GM12878 (cell line): ENCODE results near the gene CDH4. TPM values are rescaled to one million over a fixed set of nuclear protein-coding genes. Genes with fewer than 3 reads are reported as not detected.

Source experiments
- ATAC-seq: fragments of 200-7000 bp; cut with Tn5 transposase; 3 replicates; pipeline ENCODE4 v1.9.1; 2020; ENCODE audit warnings: mild to moderate bottlenecking, moderate library complexity
- BruUV-seq: library from RNA; stranded (reverse); fragments of 400-500 nt; replicated peaks from 2 replicates; lab custom pipeline; 2021; lab: Mats Ljungman, UMichigan
- CTCF ChIA-PET: fragments of 300-600 bp; sonication (Branson Sonifier 250); formaldehyde crosslinking; extraction: SDS; loops from one replicate; lab custom pipeline; 2021; ENCODE audit warnings: inconsistent platforms; lab: Yijun Ruan, JAX
- POLR2A ChIA-PET: fragments of 350-600 bp; formaldehyde crosslinking; extraction: SDS; loops from one replicate; lab custom pipeline; 2021; ENCODE audit warnings: inconsistent platforms; lab: Charles Lee
- RAD21 ChIA-PET: fragments of 300-600 bp; sonication (Branson Sonifier 250); formaldehyde crosslinking; loops from one replicate; lab custom pipeline; 2023; ENCODE audit warnings: antibody characterized with exemption; ENCODE audit not compliant: unreplicated experiment; lab: Charles Lee
- SMC1A ChIA-PET: fragments of 300-600 bp; sonication (Branson Sonifier 250); formaldehyde crosslinking; loops from one replicate; lab custom pipeline; 2023; ENCODE audit not compliant: unreplicated experiment, uncharacterized antibody; lab: Charles Lee
- DNase-seq: peaks from one replicate; pipeline ENCODE4 v3.0.0-alpha.2; 2011; ENCODE audit warnings: low read depth, low spot score
- FAIRE-seq: peaks from 3 replicates; lab custom pipeline; 2011; peaks lifted over from hg19 to GRCh38; lab: Jason Lieb, UNC
- H2AFZ ChIP-seq: 2 replicates; pipeline ENCODE4 v1.6.0; 2011; ENCODE audit warnings: low read depth, low read length, control low read depth; ENCODE audit not compliant: control insufficient read depth
- H3K27ac ChIP-seq: 2 replicates; pipeline ENCODE4 v1.5.1; 2011; ENCODE audit warnings: control low read depth; ENCODE audit not compliant: control insufficient read depth, insufficient read depth
- H3K27me3 ChIP-seq, 2 experiments: replicated peaks in 1 of 2; 2 replicates each; pipeline versions ENCODE4 v1.6.0 to v1.6.1; 2011; ENCODE audit warnings: low read length in 1 of 2; ENCODE audit not compliant: control insufficient read depth in 2 of 2, insufficient read depth in 2 of 2
- H3K36me3 ChIP-seq, 2 experiments: 2 replicates each; pipeline ENCODE4 v1.5.1; 2011; ENCODE audit warnings: low read length in 1 of 2; ENCODE audit not compliant: control insufficient read depth in 2 of 2, insufficient read depth in 2 of 2
- H3K4me1 ChIP-seq: 2 replicates; pipeline ENCODE4 v1.6.1; 2011; ENCODE audit warnings: mild to moderate bottlenecking, low read length, moderate library complexity, mixed read lengths; ENCODE audit not compliant: control insufficient read depth, insufficient read depth
- H3K4me2 ChIP-seq: 2 replicates; pipeline ENCODE4 v1.6.0; 2011; ENCODE audit warnings: control low read depth; ENCODE audit not compliant: control insufficient read depth, insufficient read depth
- H3K4me3 ChIP-seq: fragments of 200-600 bp; sonication (generic); 2 replicates; pipeline ENCODE4 v1.5.1; 2016
- H3K79me2 ChIP-seq: 2 replicates; pipeline ENCODE4 v1.6.0; 2011; ENCODE audit warnings: low read length; ENCODE audit not compliant: control insufficient read depth, insufficient read depth
- H3K9ac ChIP-seq: 2 replicates; pipeline ENCODE4 v1.8.0; 2011; ENCODE audit warnings: low read length, control low read depth, mixed read lengths; ENCODE audit not compliant: control insufficient read depth, insufficient read depth
- H3K9me3 ChIP-seq: replicated peaks from 3 replicates; pipeline ENCODE4 v1.5.1; 2011; ENCODE audit warnings: mild to moderate bottlenecking, low read length; ENCODE audit not compliant: control insufficient read depth, insufficient read depth
- H4K20me1 ChIP-seq: 2 replicates; pipeline ENCODE4 v1.6.0; 2011; ENCODE audit not compliant: control insufficient read depth, insufficient read depth
- FOXM1 ChIP-seq: IDR thresholded peaks from 2 replicates; pipeline ENCODE4 v1.6.1; 2012; ENCODE audit warnings: low read depth, mild to moderate bottlenecking, inconsistent platforms, low read length, moderate library complexity
- POLR2AphosphoS5 ChIP-seq: IDR thresholded peaks from 2 replicates; pipeline ENCODE4 v1.6.1; 2011; ENCODE audit warnings: mild to moderate bottlenecking, low read length, inconsistent platforms
- RB1 ChIP-seq: fragments of 450-650 bp; formaldehyde crosslinking; IDR thresholded peaks from 2 replicates; pipeline ENCODE4 v1.6.1; 2017; ENCODE audit warnings: mild to moderate bottlenecking, borderline replicate concordance
- WGBS: methylation state at CpG from one replicate; pipeline ENCODE4 v1.1.6; 2016; ENCODE audit warnings: low lambda C conversion rate; ENCODE audit not compliant: insufficient replicate concordance, insufficient coverage; ENCODE audit errors: missing lambda C conversion rate; 5-methylcytosine and 5-hydroxymethylcytosine counted together
- in situ Hi-C: fragments of 300-500 bp; cut with MboI; formaldehyde crosslinking; loops from 9 replicates; pipeline ENCODE4 v1.14.3; 2018; ENCODE audit warnings: mixed read lengths
- intact Hi-C: fragments of 100-400 bp; cut with micrococcal nuclease; formaldehyde crosslinking; loops from one replicate; pipeline ENCODE4 v1.14.2; 2022; ENCODE audit not compliant: unreplicated experiment
- polyA plus RNA-seq, 11 experiments: library from polyadenylated mRNA; depleted of rRNA in 4 of 11; unstranded in 6 of 11; stranded (reverse) in 5 of 11; fragments of >200 nt; fragmentation: Nextera tagmentation in 4 of 11; fragmentation: Illumina TruSeq in 1 of 11; extraction: Ambion mirVana in 4 of 11; extraction: Trizol in 1 of 11; gene quantifications; 1 replicate in 1 of 11; 2 replicates in 10 of 11; pipeline versions ENCODE4 v1.2.1 to v1.2.3, GENCODE V29; 2011 to 2016; ENCODE audit warnings: inconsistent platforms in 2 of 11, missing spikeins in 2 of 11, low read depth in 1 of 11
- total RNA-seq, 4 experiments: library from RNA; depleted of rRNA in 3 of 4; stranded (reverse); fragments of >200 nt in 3 of 4; fragmentation: Illumina TruSeq in 1 of 4; extraction: Trizol in 1 of 4; gene quantifications; 2 replicates each; pipeline versions ENCODE4 v1.2.1 to v1.2.3, GENCODE V29; 2013 to 2021
- TF ChIP-seq, protein P1 (sequence below): IDR thresholded peaks from 2 replicates; pipeline ENCODE4 v1.6.1; 2011; ENCODE audit warnings: borderline replicate concordance, low read depth, mild to moderate bottlenecking, moderate library complexity, mixed read lengths, low read length; ENCODE audit not compliant: insufficient read depth; ENCODE audit errors: extremely low read length
- TF ChIP-seq, protein P2 (sequence below): fragments of 450-650 bp; formaldehyde crosslinking; IDR thresholded peaks from 2 replicates; pipeline ENCODE4 v1.4.0; 2020; ENCODE audit warnings: mild to moderate bottlenecking, moderate library complexity
- TF ChIP-seq, protein P3 (sequence below): IDR thresholded peaks from 2 replicates; pipeline ENCODE4 v1.6.1; 2012; ENCODE audit warnings: low read length, inconsistent platforms
- TF ChIP-seq, protein P4 (sequence below): fragments of 450-650 bp; IDR thresholded peaks from 2 replicates; pipeline ENCODE4 v1.6.1; 2016; ENCODE audit warnings: mild to moderate bottlenecking
- TF ChIP-seq, protein P5 (sequence below): fragments of 450-650 bp; IDR thresholded peaks from 2 replicates; pipeline ENCODE4 v1.6.1; 2017; ENCODE audit warnings: low read depth, mild to moderate bottlenecking, moderate library complexity

The CDH4 gene
- total and polyA plus RNA-seq, 10 of the 15 experiments (the other 5 are each of a cell fraction or from before 2014, with no cell fraction given) = not detected

DNA sequence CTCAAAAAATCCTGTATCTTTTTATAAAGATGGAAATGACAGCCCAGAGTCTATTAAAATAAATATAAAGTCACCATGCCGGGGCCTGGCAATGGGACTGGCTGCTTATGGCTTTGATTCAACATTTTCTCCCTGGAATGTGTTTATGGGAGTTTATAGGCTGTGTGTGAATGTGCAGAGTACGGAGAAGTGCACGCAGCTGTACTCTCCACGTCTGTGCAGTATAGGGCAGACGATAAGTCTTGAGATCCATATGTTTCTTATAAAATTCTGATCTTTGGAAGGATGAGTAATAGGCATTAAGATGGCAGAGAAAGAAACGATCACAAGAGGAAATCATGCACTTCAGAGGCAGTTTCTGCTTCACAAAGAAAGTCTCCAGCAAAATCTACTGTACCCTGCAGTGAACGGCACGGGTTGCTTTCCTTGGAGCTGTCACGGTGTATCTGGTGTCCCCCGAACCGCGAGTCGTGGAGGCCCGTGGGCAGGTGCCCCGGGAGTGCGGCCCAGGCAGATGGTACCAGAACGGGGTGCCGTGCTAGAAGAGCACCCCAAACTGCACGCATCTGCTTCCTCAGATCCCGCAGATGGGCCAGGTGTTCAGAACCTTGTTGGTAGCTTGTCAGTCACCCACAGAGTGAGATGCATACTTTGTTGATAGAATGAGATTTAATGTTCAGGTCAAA is 431.1 kb downstream of the CDH4 start:
- no peaks in the 10 kb centered on the region for H4K20me1 ChIP-seq
- H3K4me2 ChIP-seq = no peak overlapping the region
- 34% methylated on average over 20 of the region's 20 CpGs for whole genome bisulfite sequencing
- SMC1A ChIA-PET = no interaction called here
- H3K79me2 ChIP-seq = no peaks in the 10 kb centered on the region
- no peak overlapping the region for H3K4me3 ChIP-seq
- H3K36me3 ChIP-seq = no peaks in the 10 kb centered on the region
- no TSS peak for BruUV-seq
- intact Hi-C loops (no loop called here), in situ Hi-C loops (no loop called here)
- H3K27ac ChIP-seq = no peak overlapping the region
- DNase-seq (no peak), FAIRE-seq (no peak), ATAC-seq (no peak)
- H2AFZ ChIP-seq = no peak overlapping the region
- RAD21 ChIA-PET = no interaction called here
- H3K9ac ChIP-seq = no peak overlapping the region
- POLR2A ChIA-PET = no interaction called here
- no peaks in the 10 kb centered on the region; a peak in 1 of 4 replicates for H3K27me3 ChIP-seq
- CTCF ChIA-PET = no interaction called here
- H3K4me1 ChIP-seq = no peaks in the 10 kb centered on the region
- H3K9me3 ChIP-seq = no peaks in the 10 kb centered on the region
- TF ChIP-seq RB1 (no peak), POLR2AphosphoS5 (no peak), FOXM1 (no peak)
- TF ChIP-seq, protein P1, sequence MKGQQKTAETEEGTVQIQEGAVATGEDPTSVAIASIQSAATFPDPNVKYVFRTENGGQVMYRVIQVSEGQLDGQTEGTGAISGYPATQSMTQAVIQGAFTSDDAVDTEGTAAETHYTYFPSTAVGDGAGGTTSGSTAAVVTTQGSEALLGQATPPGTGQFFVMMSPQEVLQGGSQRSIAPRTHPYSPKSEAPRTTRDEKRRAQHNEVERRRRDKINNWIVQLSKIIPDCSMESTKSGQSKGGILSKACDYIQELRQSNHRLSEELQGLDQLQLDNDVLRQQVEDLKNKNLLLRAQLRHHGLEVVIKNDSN = no peak
- TF ChIP-seq, protein P2, sequence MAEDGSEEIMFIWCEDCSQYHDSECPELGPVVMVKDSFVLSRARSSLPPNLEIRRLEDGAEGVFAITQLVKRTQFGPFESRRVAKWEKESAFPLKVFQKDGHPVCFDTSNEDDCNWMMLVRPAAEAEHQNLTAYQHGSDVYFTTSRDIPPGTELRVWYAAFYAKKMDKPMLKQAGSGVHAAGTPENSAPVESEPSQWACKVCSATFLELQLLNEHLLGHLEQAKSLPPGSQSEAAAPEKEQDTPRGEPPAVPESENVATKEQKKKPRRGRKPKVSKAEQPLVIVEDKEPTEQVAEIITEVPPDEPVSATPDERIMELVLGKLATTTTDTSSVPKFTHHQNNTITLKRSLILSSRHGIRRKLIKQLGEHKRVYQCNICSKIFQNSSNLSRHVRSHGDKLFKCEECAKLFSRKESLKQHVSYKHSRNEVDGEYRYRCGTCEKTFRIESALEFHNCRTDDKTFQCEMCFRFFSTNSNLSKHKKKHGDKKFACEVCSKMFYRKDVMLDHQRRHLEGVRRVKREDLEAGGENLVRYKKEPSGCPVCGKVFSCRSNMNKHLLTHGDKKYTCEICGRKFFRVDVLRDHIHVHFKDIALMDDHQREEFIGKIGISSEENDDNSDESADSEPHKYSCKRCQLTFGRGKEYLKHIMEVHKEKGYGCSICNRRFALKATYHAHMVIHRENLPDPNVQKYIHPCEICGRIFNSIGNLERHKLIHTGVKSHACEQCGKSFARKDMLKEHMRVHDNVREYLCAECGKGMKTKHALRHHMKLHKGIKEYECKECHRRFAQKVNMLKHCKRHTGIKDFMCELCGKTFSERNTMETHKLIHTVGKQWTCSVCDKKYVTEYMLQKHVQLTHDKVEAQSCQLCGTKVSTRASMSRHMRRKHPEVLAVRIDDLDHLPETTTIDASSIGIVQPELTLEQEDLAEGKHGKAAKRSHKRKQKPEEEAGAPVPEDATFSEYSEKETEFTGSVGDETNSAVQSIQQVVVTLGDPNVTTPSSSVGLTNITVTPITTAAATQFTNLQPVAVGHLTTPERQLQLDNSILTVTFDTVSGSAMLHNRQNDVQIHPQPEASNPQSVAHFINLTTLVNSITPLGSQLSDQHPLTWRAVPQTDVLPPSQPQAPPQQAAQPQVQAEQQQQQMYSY (CRISPR knock-in tag) = no peak
- TF ChIP-seq, protein P3, sequence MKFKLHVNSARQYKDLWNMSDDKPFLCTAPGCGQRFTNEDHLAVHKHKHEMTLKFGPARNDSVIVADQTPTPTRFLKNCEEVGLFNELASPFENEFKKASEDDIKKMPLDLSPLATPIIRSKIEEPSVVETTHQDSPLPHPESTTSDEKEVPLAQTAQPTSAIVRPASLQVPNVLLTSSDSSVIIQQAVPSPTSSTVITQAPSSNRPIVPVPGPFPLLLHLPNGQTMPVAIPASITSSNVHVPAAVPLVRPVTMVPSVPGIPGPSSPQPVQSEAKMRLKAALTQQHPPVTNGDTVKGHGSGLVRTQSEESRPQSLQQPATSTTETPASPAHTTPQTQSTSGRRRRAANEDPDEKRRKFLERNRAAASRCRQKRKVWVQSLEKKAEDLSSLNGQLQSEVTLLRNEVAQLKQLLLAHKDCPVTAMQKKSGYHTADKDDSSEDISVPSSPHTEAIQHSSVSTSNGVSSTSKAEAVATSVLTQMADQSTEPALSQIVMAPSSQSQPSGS = no peak
- TF ChIP-seq, protein P4, sequence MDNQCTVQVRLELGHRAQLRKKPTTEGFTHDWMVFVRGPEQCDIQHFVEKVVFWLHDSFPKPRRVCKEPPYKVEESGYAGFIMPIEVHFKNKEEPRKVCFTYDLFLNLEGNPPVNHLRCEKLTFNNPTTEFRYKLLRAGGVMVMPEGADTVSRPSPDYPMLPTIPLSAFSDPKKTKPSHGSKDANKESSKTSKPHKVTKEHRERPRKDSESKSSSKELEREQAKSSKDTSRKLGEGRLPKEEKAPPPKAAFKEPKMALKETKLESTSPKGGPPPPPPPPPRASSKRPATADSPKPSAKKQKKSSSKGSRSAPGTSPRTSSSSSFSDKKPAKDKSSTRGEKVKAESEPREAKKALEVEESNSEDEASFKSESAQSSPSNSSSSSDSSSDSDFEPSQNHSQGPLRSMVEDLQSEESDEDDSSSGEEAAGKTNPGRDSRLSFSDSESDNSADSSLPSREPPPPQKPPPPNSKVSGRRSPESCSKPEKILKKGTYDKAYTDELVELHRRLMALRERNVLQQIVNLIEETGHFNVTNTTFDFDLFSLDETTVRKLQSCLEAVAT = no peak
- TF ChIP-seq, protein P5, sequence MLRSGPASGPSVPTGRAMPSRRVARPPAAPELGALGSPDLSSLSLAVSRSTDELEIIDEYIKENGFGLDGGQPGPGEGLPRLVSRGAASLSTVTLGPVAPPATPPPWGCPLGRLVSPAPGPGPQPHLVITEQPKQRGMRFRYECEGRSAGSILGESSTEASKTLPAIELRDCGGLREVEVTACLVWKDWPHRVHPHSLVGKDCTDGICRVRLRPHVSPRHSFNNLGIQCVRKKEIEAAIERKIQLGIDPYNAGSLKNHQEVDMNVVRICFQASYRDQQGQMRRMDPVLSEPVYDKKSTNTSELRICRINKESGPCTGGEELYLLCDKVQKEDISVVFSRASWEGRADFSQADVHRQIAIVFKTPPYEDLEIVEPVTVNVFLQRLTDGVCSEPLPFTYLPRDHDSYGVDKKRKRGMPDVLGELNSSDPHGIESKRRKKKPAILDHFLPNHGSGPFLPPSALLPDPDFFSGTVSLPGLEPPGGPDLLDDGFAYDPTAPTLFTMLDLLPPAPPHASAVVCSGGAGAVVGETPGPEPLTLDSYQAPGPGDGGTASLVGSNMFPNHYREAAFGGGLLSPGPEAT = no peak
